ENCODE data around the gene CDC73. TPM values are rescaled to one million over a fixed set of nuclear protein-coding genes. Genes with fewer than 3 reads are reported as not detected.
A peak's percentile ranks its signal among the peaks of the same experiment; 100 is the strongest.

Gene CDC73
- total RNA-seq, 2 donors from 2014 or later = 61.2 to 62.8 TPM

DNA sequence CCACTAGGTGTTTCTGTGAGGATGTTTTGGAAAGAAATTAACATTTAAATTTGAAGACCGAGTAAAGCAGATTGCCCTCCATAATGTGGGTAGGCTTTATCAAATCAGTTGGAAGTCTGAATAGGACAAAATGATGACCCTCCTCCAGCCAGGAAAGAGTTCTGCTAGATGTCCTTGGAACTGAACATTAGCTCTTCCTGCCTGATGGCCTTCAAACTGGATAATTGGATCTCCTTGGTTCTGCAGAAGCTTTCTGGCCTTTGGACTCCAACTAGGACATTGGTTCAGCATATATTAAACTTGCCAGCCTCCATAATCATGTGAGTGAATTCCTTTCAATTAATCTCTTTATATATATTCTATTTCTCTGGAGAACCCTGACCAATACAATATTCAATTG is 12.2 kb upstream of the CDC73 start:
- Histone ChIP-seq H3K4me3 (no peak overlapping the region), H3K36me3 (no peaks in the 10 kb centered on the region), H3K9me3 (no peaks in the 10 kb centered on the region), H3K4me1 (ENCODE audit: control insufficient read depth in 1 of 2, low read depth in 2 of 2) (peaks cover 0 to 6% of the 10 kb centered on the region in 2 donors), H3K27me3 (replicated peaks; ENCODE audit: insufficient read depth) (no peaks in the 10 kb centered on the region), H3K27ac (no peak overlapping the region)
- TF ChIP-seq, protein P1, sequence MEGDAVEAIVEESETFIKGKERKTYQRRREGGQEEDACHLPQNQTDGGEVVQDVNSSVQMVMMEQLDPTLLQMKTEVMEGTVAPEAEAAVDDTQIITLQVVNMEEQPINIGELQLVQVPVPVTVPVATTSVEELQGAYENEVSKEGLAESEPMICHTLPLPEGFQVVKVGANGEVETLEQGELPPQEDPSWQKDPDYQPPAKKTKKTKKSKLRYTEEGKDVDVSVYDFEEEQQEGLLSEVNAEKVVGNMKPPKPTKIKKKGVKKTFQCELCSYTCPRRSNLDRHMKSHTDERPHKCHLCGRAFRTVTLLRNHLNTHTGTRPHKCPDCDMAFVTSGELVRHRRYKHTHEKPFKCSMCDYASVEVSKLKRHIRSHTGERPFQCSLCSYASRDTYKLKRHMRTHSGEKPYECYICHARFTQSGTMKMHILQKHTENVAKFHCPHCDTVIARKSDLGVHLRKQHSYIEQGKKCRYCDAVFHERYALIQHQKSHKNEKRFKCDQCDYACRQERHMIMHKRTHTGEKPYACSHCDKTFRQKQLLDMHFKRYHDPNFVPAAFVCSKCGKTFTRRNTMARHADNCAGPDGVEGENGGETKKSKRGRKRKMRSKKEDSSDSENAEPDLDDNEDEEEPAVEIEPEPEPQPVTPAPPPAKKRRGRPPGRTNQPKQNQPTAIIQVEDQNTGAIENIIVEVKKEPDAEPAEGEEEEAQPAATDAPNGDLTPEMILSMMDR (IDR thresholded peaks at IDR 0.05) = no peak
- DNase-seq (ENCODE audit: low spot score) (no peak), ATAC-seq (ENCODE audit: insufficient number of reproducible peaks, low FRiP score, low read depth) (no peak)

GRCh38 chr1:193110246-193110645 is 11.6 kb upstream of the CDC73 start:
- no peaks in the 10 kb centered on the region for H3K27me3 ChIP-seq (replicated peaks; ENCODE audit: insufficient read depth)
- ATAC-seq (ENCODE audit: insufficient number of reproducible peaks, low FRiP score, low read depth) (no peak), DNase-seq (ENCODE audit: low spot score) (no peak)
- no peak overlapping the region for H3K4me3 ChIP-seq
- H3K9me3 ChIP-seq = no peaks in the 10 kb centered on the region
- peaks cover 0 to 6% of the 10 kb centered on the region in 2 donors for H3K4me1 ChIP-seq (ENCODE audit: control insufficient read depth in 1 of 2, low read depth in 2 of 2)
- no peaks in the 10 kb centered on the region for H3K36me3 ChIP-seq
- TF ChIP-seq, protein P1 (IDR thresholded peaks at IDR 0.05) = no peak
- H3K27ac ChIP-seq = no peak overlapping the region

DNA sequence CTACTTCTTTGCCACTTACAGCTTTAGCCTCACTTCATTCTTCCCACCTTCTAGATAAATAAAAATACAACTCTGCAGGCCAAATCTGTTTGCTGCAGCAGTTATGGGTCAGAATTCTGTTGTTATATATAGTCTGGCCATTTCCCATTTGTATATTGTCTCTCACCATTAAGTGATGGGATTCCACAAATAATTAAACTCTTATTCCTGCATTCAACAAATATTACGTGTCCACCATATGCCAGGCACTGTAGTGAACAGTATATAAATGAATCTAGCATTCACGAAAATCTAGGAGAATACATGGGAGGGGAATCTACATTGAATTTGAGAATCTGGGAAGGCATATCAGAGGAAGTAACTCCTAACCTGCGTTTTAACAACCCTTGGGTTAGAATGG is 11.0 kb upstream of the CDC73 start:
- Histone ChIP-seq H3K27me3 (replicated peaks; ENCODE audit: insufficient read depth) (no peaks in the 10 kb centered on the region), H3K9me3 (no peaks in the 10 kb centered on the region), H3K27ac (no peak overlapping the region), H3K4me3 (no peak overlapping the region), H3K36me3 (no peaks in the 10 kb centered on the region), H3K4me1 (ENCODE audit: control insufficient read depth in 1 of 2, low read depth in 2 of 2) (peaks cover 0 to 4% of the 10 kb centered on the region in 2 donors)
- no peak for DNase-seq (ENCODE audit: low spot score)
- no peak for ATAC-seq (ENCODE audit: insufficient number of reproducible peaks, low FRiP score, low read depth)
- TF ChIP-seq, protein P1 (IDR thresholded peaks at IDR 0.05) = no peak

DNA sequence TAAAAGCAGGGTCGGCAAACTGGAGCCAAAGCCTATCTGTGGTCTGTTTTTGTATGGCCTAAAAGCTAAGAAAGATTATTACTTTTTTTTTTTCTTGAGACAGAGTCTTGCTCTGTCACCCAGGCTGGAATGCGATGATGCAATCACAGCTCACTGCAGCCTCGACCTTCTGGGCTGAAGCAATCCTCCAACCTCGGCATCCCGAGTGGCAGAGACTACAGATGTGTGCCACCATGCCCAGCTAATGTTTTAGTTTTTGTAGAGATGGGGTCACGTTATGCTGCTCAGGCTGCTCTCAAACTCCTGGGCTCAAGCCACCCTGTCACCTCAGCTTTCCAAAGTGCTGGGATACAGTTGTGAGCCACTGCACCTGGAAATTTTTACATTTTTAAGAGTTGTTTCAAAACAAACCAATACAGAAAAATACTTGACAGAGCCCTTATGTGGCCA is 10.2 kb upstream of the CDC73 start:
- Histone ChIP-seq H3K27me3 (replicated peaks; ENCODE audit: insufficient read depth) (no peaks in the 10 kb centered on the region), H3K27ac (peak overlapping the region in 1 of 2 donors; percentile 64), H3K4me1 (ENCODE audit: control insufficient read depth in 1 of 2, low read depth in 2 of 2) (peaks cover 0 to 4% of the 10 kb centered on the region in 2 donors), H3K4me3 (no peak overlapping the region), H3K36me3 (no peaks in the 10 kb centered on the region), H3K9me3 (no peaks in the 10 kb centered on the region)
- ATAC-seq (ENCODE audit: insufficient number of reproducible peaks, low FRiP score, low read depth) (peak; percentile 16), DNase-seq (ENCODE audit: low spot score) (no peak)
- TF ChIP-seq, protein P1 (IDR thresholded peaks at IDR 0.05) = no peak

DNA sequence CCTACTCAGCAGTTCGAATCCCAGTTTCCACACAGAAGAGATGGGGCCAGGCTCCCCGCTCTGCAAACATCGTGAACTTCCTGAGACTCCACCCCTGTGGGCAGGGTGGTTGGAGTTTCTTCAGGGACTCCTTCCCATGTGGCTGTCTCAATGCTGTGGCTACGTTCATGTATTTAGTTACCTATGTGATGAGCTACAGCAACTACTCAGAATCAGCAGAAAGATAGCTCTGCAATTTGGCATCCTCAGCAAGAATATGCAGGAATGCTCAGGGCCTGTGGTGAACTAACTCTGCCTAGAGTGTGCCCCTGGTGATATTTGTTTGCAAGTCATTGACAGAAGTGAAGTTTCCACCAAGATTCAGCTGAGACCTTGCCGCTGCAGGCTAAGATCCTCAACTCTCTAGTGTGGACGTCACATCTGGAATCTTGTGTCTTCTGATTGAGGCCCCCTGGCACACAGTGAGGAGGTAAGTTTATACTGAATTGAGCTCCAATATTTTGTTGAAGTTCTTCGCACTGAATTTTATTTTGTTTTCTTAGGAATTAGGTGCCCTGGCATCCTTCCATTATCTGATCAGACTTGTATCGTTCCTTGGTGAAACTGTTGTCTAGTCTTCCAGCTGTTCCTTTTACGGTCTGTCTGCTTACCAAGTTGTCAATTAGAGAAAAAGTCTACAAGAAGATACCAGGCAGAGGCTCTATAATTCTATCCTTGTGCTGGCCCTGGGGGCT is 8.4 kb upstream of the CDC73 start:
- Histone ChIP-seq H3K9me3 (no peaks in the 10 kb centered on the region), H3K27ac (no peak overlapping the region), H3K4me3 (no peak overlapping the region), H3K27me3 (replicated peaks; ENCODE audit: insufficient read depth) (no peaks in the 10 kb centered on the region), H3K4me1 (ENCODE audit: control insufficient read depth in 1 of 2, low read depth in 2 of 2) (peaks cover 0 to 4% of the 10 kb centered on the region in 2 donors), H3K36me3 (no peaks in the 10 kb centered on the region)
- no peak for ATAC-seq (ENCODE audit: insufficient number of reproducible peaks, low FRiP score, low read depth)
- no peak for DNase-seq (ENCODE audit: low spot score)
- TF ChIP-seq, protein P1 (IDR thresholded peaks at IDR 0.05) = no peak
